ENCODE results near the gene WNT9B. TPM values are rescaled to one million over a fixed set of nuclear protein-coding genes. Genes with fewer than 3 reads are reported as not detected.

The WNT9B gene
- total RNA-seq, 1 experiment from 2014 or later, result not detected

GRCh38 chr17:46823657-46824056 is 27.7 kb upstream of the WNT9B start:
- DNase-seq (ENCODE audit: unreplicated experiment), result no peak
- ChIA-PET POLR2A (no interaction called here), CTCF (interaction anchor here (2.0 kb wide), 1 partner anchor 12 kb away, joined by 6 read pairs; no protein-coding TSS in a partner anchor)
- H3K27me3 Mint-ChIP-seq (ENCODE audit: insufficient read depth, unreplicated experiment), result no peaks in the 10 kb centered on the region
- no peak overlapping the region for H3K4me3 Mint-ChIP-seq (ENCODE audit: unreplicated experiment)
- intact Hi-C loops (cut with micrococcal nuclease), result no loop called here
- no TSS peak for BruUV-seq (replicated peaks)
- no peak overlapping the region for H3K27ac Mint-ChIP-seq (ENCODE audit: low read depth, unreplicated experiment)
- no peaks in the 10 kb centered on the region for H3K4me1 Mint-ChIP-seq (ENCODE audit: insufficient read depth, unreplicated experiment)
- H3K36me3 Mint-ChIP-seq (ENCODE audit: insufficient read depth, unreplicated experiment), result no peaks in the 10 kb centered on the region
- H3K9me3 Mint-ChIP-seq (ENCODE audit: unreplicated experiment), result no peaks in the 10 kb centered on the region
- TF ChIP-seq CTCF (IDR thresholded peaks at IDR 0.05; ENCODE audit: unreplicated experiment), result no peak

GRCh38 chr17:46826116-46826515 is 25.3 kb upstream of the WNT9B start:
- no TSS peak for BruUV-seq (replicated peaks)
- H3K9me3 Mint-ChIP-seq (ENCODE audit: unreplicated experiment), result no peaks in the 10 kb centered on the region
- intact Hi-C loops (cut with micrococcal nuclease), result no loop called here
- no peak overlapping the region for H3K4me3 Mint-ChIP-seq (ENCODE audit: unreplicated experiment)
- DNase-seq (ENCODE audit: unreplicated experiment), result no peak
- TF ChIP-seq CTCF (IDR thresholded peaks at IDR 0.05; ENCODE audit: unreplicated experiment), result no peak
- ChIA-PET CTCF (interaction anchor here (0.6 kb wide), 1 partner anchor 11 kb away, joined by 3 read pairs; no protein-coding TSS in a partner anchor), POLR2A (interaction anchor here (1.2 kb wide), 1 partner anchor 17 kb away, joined by 3 read pairs; no protein-coding TSS in a partner anchor)
- no peaks in the 10 kb centered on the region for H3K27me3 Mint-ChIP-seq (ENCODE audit: insufficient read depth, unreplicated experiment)
- no peaks in the 10 kb centered on the region for H3K36me3 Mint-ChIP-seq (ENCODE audit: insufficient read depth, unreplicated experiment)
- H3K27ac Mint-ChIP-seq (ENCODE audit: low read depth, unreplicated experiment), result no peak overlapping the region
- H3K4me1 Mint-ChIP-seq (ENCODE audit: insufficient read depth, unreplicated experiment), result no peaks in the 10 kb centered on the region

- intact Hi-C loops (cut with micrococcal nuclease), result no loop called here
- H3K36me3 Mint-ChIP-seq (ENCODE audit: insufficient read depth, unreplicated experiment), result no peaks in the 10 kb centered on the region
- TF ChIP-seq CTCF (IDR thresholded peaks at IDR 0.05; ENCODE audit: unreplicated experiment), result no peak
- POLR2A ChIA-PET, result no interaction called here
- no peaks in the 10 kb centered on the region for H3K4me1 Mint-ChIP-seq (ENCODE audit: insufficient read depth, unreplicated experiment)
- no peaks in the 10 kb centered on the region for H3K27me3 Mint-ChIP-seq (ENCODE audit: insufficient read depth, unreplicated experiment)
- H3K9me3 Mint-ChIP-seq (ENCODE audit: unreplicated experiment), result no peaks in the 10 kb centered on the region
- no TSS peak for BruUV-seq (replicated peaks)
- H3K4me3 Mint-ChIP-seq (ENCODE audit: unreplicated experiment), result no peak overlapping the region
- CTCF ChIA-PET, result no interaction called here
- no peak for DNase-seq (ENCODE audit: unreplicated experiment)
- no peak overlapping the region for H3K27ac Mint-ChIP-seq (ENCODE audit: low read depth, unreplicated experiment)
Observed at GRCh38 chr17:46827274-46827673, 24.1 kb upstream of the WNT9B start.

- H3K36me3 Mint-ChIP-seq (ENCODE audit: insufficient read depth, unreplicated experiment), result no peaks in the 10 kb centered on the region
- H3K27ac Mint-ChIP-seq (ENCODE audit: low read depth, unreplicated experiment), result no peak overlapping the region
- ChIA-PET CTCF (interaction anchor here (1.2 kb wide), 1 partner anchor 111 kb away, joined by 3 read pairs; no protein-coding TSS in a partner anchor), POLR2A (no interaction called here)
- H3K9me3 Mint-ChIP-seq (ENCODE audit: unreplicated experiment), result no peaks in the 10 kb centered on the region
- no peak for TF ChIP-seq CTCF (IDR thresholded peaks at IDR 0.05; ENCODE audit: unreplicated experiment)
- intact Hi-C loops (cut with micrococcal nuclease), result no loop called here
- H3K4me3 Mint-ChIP-seq (ENCODE audit: unreplicated experiment), result no peak overlapping the region
- no TSS peak for BruUV-seq (replicated peaks)
- peaks cover 5% of the 10 kb centered on the region for H3K4me1 Mint-ChIP-seq (ENCODE audit: insufficient read depth, unreplicated experiment)
- DNase-seq (ENCODE audit: unreplicated experiment), result no peak
- H3K27me3 Mint-ChIP-seq (ENCODE audit: insufficient read depth, unreplicated experiment), result no peaks in the 10 kb centered on the region
Observed at GRCh38 chr17:46831573-46832330, 19.6 kb upstream of the WNT9B start.
